ENCODE measurements around the gene CAPN14. TPM values are rescaled to one million over a fixed set of nuclear protein-coding genes. Genes with fewer than 3 reads are reported as not detected.

CAPN14 gene
- total and polyA plus RNA-seq, 3 donors from 2014 or later, result 0.36 to 1.1 (median 0.47) TPM

DNA sequence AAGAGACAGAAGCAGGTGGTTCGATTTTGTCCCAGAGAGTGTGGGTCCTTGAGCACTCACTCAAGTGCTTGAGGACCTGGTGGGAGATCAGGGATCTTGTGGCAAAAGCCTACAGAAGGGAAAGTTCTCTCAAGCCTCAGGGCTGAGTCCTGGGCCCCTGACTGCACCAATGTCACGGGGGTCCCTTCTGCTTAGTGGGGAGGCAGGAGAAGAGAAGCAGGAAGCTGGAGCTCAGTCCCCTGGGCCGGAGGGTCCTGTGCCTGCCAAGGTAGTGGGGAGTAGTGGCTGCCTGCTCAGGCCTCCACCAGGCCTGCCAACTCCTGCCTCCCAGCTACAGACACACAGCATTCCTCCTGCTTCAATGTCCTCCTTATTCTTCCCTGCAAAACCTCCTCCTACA is 11.7 kb downstream of the CAPN14 start:
- H3K36me3 ChIP-seq (ENCODE audit: low read depth, missing control alignments), result no peaks in the 10 kb centered on the region
- 77 to 95% methylated on average over 3 of the region's 3 CpGs for WGBS, 2 donors
- intact Hi-C loops (cut with DNase I; ENCODE audit: low total_unique reads), result no loop called here

DNA sequence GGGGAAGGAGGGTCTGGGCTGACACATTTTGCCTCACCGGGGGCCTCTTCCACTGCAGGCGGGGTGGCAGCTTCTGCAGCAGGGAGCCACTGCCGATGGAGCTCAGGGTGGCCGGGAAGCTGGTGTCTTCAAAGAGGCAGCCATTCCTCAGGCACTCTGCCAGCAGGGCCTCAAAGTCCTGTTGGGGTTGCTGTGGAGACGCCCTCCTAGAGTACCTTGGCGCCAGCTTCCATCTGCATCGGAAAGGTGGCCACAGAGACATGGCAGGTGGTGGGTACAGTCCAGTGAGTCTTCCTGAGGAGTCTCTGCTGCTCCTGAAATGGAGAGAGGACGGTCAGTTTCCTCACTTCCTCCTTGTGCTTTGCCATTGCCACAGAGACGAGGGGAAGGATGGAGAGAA is 12.1 kb downstream of the CAPN14 start:
- no peak for DNase-seq
- Histone ChIP-seq H3K27me3 (no peaks in the 10 kb centered on the region), H3K36me3 (ENCODE audit: low read depth, missing control alignments) (no peaks in the 10 kb centered on the region), H3K4me1 (no peaks in the 10 kb centered on the region), H3K9me3 (no peaks in the 10 kb centered on the region), H3K4me3 (no peak overlapping the region), H3K27ac (no peak overlapping the region)
- TF ChIP-seq, protein P1, sequence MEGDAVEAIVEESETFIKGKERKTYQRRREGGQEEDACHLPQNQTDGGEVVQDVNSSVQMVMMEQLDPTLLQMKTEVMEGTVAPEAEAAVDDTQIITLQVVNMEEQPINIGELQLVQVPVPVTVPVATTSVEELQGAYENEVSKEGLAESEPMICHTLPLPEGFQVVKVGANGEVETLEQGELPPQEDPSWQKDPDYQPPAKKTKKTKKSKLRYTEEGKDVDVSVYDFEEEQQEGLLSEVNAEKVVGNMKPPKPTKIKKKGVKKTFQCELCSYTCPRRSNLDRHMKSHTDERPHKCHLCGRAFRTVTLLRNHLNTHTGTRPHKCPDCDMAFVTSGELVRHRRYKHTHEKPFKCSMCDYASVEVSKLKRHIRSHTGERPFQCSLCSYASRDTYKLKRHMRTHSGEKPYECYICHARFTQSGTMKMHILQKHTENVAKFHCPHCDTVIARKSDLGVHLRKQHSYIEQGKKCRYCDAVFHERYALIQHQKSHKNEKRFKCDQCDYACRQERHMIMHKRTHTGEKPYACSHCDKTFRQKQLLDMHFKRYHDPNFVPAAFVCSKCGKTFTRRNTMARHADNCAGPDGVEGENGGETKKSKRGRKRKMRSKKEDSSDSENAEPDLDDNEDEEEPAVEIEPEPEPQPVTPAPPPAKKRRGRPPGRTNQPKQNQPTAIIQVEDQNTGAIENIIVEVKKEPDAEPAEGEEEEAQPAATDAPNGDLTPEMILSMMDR (IDR thresholded peaks at IDR 0.05), result no peak
- TF ChIP-seq POLR2A (IDR thresholded peaks at IDR 0.05), result no peak
- intact Hi-C loops (cut with DNase I; ENCODE audit: low total_unique reads), result no loop called here
- 77% methylated on average over 9 of the region's 9 CpGs for WGBS, 2 donors

More for the DNA sequence above, 11.7 kb downstream of the CAPN14 start:
- Histone ChIP-seq H3K9me3 (no peaks in the 10 kb centered on the region), H3K4me1 (no peaks in the 10 kb centered on the region), H3K27me3 (no peaks in the 10 kb centered on the region), H3K27ac (no peak overlapping the region), H3K4me3 (no peak overlapping the region)
- DNase-seq, result no peak
- TF ChIP-seq POLR2A (IDR thresholded peaks at IDR 0.05), result no peak
- TF ChIP-seq, protein P1 (IDR thresholded peaks at IDR 0.05), result no peak

DNA sequence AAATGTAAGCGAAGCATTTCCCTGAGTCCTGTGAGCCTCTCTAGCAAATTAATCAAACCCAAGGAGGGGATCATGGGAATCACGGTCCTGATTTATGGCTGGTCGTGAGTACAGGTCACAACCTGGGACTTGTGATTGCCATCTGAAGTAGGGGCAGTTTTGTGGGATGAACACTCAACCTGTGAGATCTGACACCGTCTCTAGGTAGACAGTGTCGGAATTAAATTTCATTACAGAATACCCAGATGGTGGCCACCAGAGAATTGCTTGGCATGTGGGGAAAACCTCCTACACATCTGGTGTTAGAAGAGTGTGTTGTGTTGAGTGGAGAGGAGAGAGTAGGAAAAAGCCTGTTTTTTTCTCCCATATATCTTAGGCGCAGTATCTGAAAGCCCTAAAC is 12.5 kb downstream of the CAPN14 start:
- no peaks in the 10 kb centered on the region for H3K27me3 ChIP-seq
- no peak for DNase-seq
- H3K9me3 ChIP-seq, result no peaks in the 10 kb centered on the region
- no peaks in the 10 kb centered on the region for H3K36me3 ChIP-seq (ENCODE audit: low read depth, missing control alignments)
- H3K4me3 ChIP-seq, result no peak overlapping the region
- WGBS, 2 donors, result 66 to 84% methylated on average over 6 of the region's 6 CpGs
- no peak for TF ChIP-seq POLR2A (IDR thresholded peaks at IDR 0.05)
- TF ChIP-seq, protein P1 (IDR thresholded peaks at IDR 0.05), result no peak
- no peak overlapping the region for H3K27ac ChIP-seq
- intact Hi-C loops (cut with DNase I; ENCODE audit: low total_unique reads), result no loop called here
- no peaks in the 10 kb centered on the region for H3K4me1 ChIP-seq

DNA sequence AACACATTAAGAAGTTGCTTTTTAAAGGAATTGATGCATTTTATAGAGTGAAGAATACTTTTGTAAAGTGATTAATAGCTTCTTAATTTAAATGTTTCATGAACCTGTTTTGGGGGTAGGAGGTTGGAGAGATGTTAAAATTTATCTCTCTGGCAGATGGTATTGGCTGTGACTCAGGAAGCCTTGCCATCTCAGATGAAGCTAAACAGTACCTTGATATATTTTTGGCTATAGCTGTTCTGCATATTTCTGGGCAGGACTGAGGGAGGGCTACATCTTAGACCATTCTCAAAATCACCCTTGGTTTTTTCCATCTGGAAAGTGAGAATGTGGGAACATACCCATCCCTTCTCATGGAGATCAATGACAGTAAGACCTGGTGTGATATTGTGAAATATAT is 13.4 kb downstream of the CAPN14 start:
- TF ChIP-seq, protein P1 (IDR thresholded peaks at IDR 0.05), result no peak
- TF ChIP-seq POLR2A (IDR thresholded peaks at IDR 0.05), result no peak
- intact Hi-C loops (cut with DNase I; ENCODE audit: low total_unique reads), result no loop called here
- Histone ChIP-seq H3K4me1 (no peaks in the 10 kb centered on the region), H3K36me3 (ENCODE audit: low read depth, missing control alignments) (no peaks in the 10 kb centered on the region), H3K27ac (no peak overlapping the region), H3K4me3 (no peak overlapping the region), H3K9me3 (no peaks in the 10 kb centered on the region), H3K27me3 (no peaks in the 10 kb centered on the region)
- DNase-seq, result no peak

DNA sequence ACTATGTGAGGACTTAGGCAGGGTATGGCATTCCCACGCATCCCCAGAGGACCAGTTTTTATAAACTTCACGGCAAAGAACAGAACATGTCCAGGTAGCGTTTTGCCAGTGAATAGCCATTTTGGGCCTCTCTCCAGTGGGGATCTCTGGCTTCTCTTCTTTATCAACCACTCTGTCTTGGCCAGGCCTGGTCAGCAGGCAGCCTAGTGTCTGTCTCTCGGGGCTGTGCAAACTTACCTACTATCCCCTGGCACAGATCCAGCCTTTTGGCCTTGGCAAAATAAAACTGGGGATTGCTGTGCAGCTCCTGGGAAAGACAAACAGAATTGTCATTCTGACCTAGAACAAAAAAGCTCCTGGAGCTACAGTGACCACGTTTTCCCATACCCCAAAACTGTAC is 14.5 kb downstream of the CAPN14 start:
- Histone ChIP-seq H3K36me3 (ENCODE audit: low read depth, missing control alignments) (no peaks in the 10 kb centered on the region), H3K4me3 (no peak overlapping the region), H3K4me1 (no peaks in the 10 kb centered on the region), H3K9me3 (no peaks in the 10 kb centered on the region), H3K27me3 (no peaks in the 10 kb centered on the region), H3K27ac (no peak overlapping the region)
- intact Hi-C loops (cut with DNase I; ENCODE audit: low total_unique reads), result no loop called here
- no peak for DNase-seq
- whole genome bisulfite sequencing, 2 donors, result 61 to 77% methylated on average over 5 of the region's 5 CpGs
- TF ChIP-seq, protein P1 (IDR thresholded peaks at IDR 0.05), result no peak
- no peak for TF ChIP-seq POLR2A (IDR thresholded peaks at IDR 0.05)

All from testis (tissue), 3 donors.